Measurements from ENCODE around the gene PEAR1.

PEAR1 gene

GRCh38 chr1:156906206-156906906 lies 12.8 kb downstream of the PEAR1 start:
- H3K36me3 Mint-ChIP-seq (ENCODE audit: low read depth), result no peaks in the 10 kb centered on the region
- H3K27ac Mint-ChIP-seq, result no peak overlapping the region
- no peak for DNase-seq
- peaks cover 15% of the 10 kb centered on the region for H3K27me3 Mint-ChIP-seq
- H3K4me3 Mint-ChIP-seq, result no peak overlapping the region
- H3K4me1 Mint-ChIP-seq (ENCODE audit: low read depth), result no peaks in the 10 kb centered on the region
- no peaks in the 10 kb centered on the region for H3K9me3 Mint-ChIP-seq

GRCh38 chr1:156908541-156908940 lies 15.0 kb downstream of the PEAR1 start:
- no peaks in the 10 kb centered on the region for H3K9me3 Mint-ChIP-seq
- H3K36me3 Mint-ChIP-seq (ENCODE audit: low read depth), result no peaks in the 10 kb centered on the region
- peaks cover 23% of the 10 kb centered on the region for H3K27me3 Mint-ChIP-seq
- no peak for DNase-seq
- no peaks in the 10 kb centered on the region for H3K4me1 Mint-ChIP-seq (ENCODE audit: low read depth)
- no peak overlapping the region for H3K27ac Mint-ChIP-seq
- no peak overlapping the region for H3K4me3 Mint-ChIP-seq

- Mint-ChIP-seq H3K4me1 (ENCODE audit: low read depth) (no peaks in the 10 kb centered on the region), H3K4me3 (no peak overlapping the region), H3K27me3 (peaks cover 26% of the 10 kb centered on the region), H3K36me3 (ENCODE audit: low read depth) (no peaks in the 10 kb centered on the region), H3K9me3 (no peaks in the 10 kb centered on the region), H3K27ac (no peak overlapping the region)
- DNase-seq, result no peak
Measured at GRCh38 chr1:156908955-156909354, 15.4 kb downstream of the PEAR1 start.

GRCh38 chr1:156909671-156910070 lies 16.2 kb downstream of the PEAR1 start:
- no peaks in the 10 kb centered on the region for H3K9me3 Mint-ChIP-seq
- H3K4me1 Mint-ChIP-seq (ENCODE audit: low read depth), result no peaks in the 10 kb centered on the region
- DNase-seq, result no peak
- H3K4me3 Mint-ChIP-seq, result no peak overlapping the region
- peaks cover 31% of the 10 kb centered on the region for H3K27me3 Mint-ChIP-seq
- H3K36me3 Mint-ChIP-seq (ENCODE audit: low read depth), result no peaks in the 10 kb centered on the region
- no peak overlapping the region for H3K27ac Mint-ChIP-seq

GRCh38 chr1:156910309-156910782 lies 16.8 kb downstream of the PEAR1 start:
- Mint-ChIP-seq H3K27me3 (peaks cover 37% of the 10 kb centered on the region), H3K27ac (no peak overlapping the region), H3K36me3 (ENCODE audit: low read depth) (no peaks in the 10 kb centered on the region), H3K4me1 (ENCODE audit: low read depth) (no peaks in the 10 kb centered on the region), H3K9me3 (no peaks in the 10 kb centered on the region), H3K4me3 (no peak overlapping the region)
- peak; percentile 73 for DNase-seq

GRCh38 chr1:156911577-156912298 lies 18.2 kb downstream of the PEAR1 start:
- Mint-ChIP-seq H3K9me3 (no peaks in the 10 kb centered on the region), H3K27ac (no peak overlapping the region), H3K4me1 (ENCODE audit: low read depth) (no peaks in the 10 kb centered on the region), H3K27me3 (peaks cover 45% of the 10 kb centered on the region), H3K4me3 (no peak overlapping the region), H3K36me3 (ENCODE audit: low read depth) (no peaks in the 10 kb centered on the region)
- no peak for DNase-seq

- H3K9me3 Mint-ChIP-seq, result no peaks in the 10 kb centered on the region
- DNase-seq, result no peak
- no peaks in the 10 kb centered on the region for H3K36me3 Mint-ChIP-seq (ENCODE audit: low read depth)
- H3K4me1 Mint-ChIP-seq (ENCODE audit: low read depth), result no peaks in the 10 kb centered on the region
- no peak overlapping the region for H3K4me3 Mint-ChIP-seq
- H3K27me3 Mint-ChIP-seq, result peaks cover 48% of the 10 kb centered on the region
- H3K27ac Mint-ChIP-seq, result no peak overlapping the region
Measured at GRCh38 chr1:156912310-156912709, 18.8 kb downstream of the PEAR1 start.

GRCh38 chr1:156912861-156913808 lies 19.6 kb downstream of the PEAR1 start:
- no peaks in the 10 kb centered on the region for H3K36me3 Mint-ChIP-seq (ENCODE audit: low read depth)
- H3K27ac Mint-ChIP-seq, result no peak overlapping the region

GRCh38 chr1:156913809-156914387 lies 20.4 kb downstream of the PEAR1 start:
- DNase-seq, result no peak
- no peak overlapping the region for H3K4me3 Mint-ChIP-seq
- H3K36me3 Mint-ChIP-seq (ENCODE audit: low read depth), result no peaks in the 10 kb centered on the region
- H3K4me1 Mint-ChIP-seq (ENCODE audit: low read depth), result no peaks in the 10 kb centered on the region
- no peak overlapping the region for H3K27ac Mint-ChIP-seq
- H3K27me3 Mint-ChIP-seq, result peaks cover 58% of the 10 kb centered on the region
- H3K9me3 Mint-ChIP-seq, result no peaks in the 10 kb centered on the region

More at GRCh38 chr1:156912861-156913808, 19.6 kb downstream of the PEAR1 start:
- Mint-ChIP-seq H3K9me3 (no peaks in the 10 kb centered on the region), H3K4me1 (ENCODE audit: low read depth) (no peaks in the 10 kb centered on the region), H3K27me3 (peaks cover 51% of the 10 kb centered on the region), H3K4me3 (no peak overlapping the region)
- DNase-seq, result no peak

- Mint-ChIP-seq H3K4me3 (no peak overlapping the region), H3K9me3 (no peaks in the 10 kb centered on the region), H3K36me3 (ENCODE audit: low read depth) (no peaks in the 10 kb centered on the region), H3K27ac (no peak overlapping the region), H3K4me1 (ENCODE audit: low read depth) (no peaks in the 10 kb centered on the region), H3K27me3 (peaks cover 63% of the 10 kb centered on the region)
- DNase-seq, result no peak
Measured at GRCh38 chr1:156914440-156914856, 20.9 kb downstream of the PEAR1 start.

- Mint-ChIP-seq H3K27me3 (peaks cover 90% of the 10 kb centered on the region), H3K4me1 (ENCODE audit: low read depth) (peaks cover 11% of the 10 kb centered on the region), H3K9me3 (no peaks in the 10 kb centered on the region), H3K27ac (no peak within 1 kb of the TSS), H3K36me3 (ENCODE audit: low read depth) (no peaks in the 10 kb centered on the region), H3K4me3 (no peak within 1 kb of the TSS)
- DNase-seq, result peak; percentile 81
Measured at GRCh38 chr1:156920233-156921052, 26.9 kb downstream of the PEAR1 start, which contains the start of gene LRRC71. LRRC71 (plus strand) TSS chr1:156920632; CDS start chr1:156920804, 172 bp downstream.

GRCh38 chr1:156921053-156921529 lies 27.6 kb downstream of the PEAR1 start:
- H3K4me1 Mint-ChIP-seq (ENCODE audit: low read depth), result peaks cover 15% of the 10 kb centered on the region
- H3K36me3 Mint-ChIP-seq (ENCODE audit: low read depth), result no peaks in the 10 kb centered on the region
- H3K4me3 Mint-ChIP-seq, result no peak overlapping the region
- no peak for DNase-seq
- H3K27ac Mint-ChIP-seq, result no peak overlapping the region
- peaks cover 90% of the 10 kb centered on the region for H3K27me3 Mint-ChIP-seq
- H3K9me3 Mint-ChIP-seq, result no peaks in the 10 kb centered on the region

- Mint-ChIP-seq H3K4me1 (ENCODE audit: low read depth) (peaks cover 27% of the 10 kb centered on the region), H3K27me3 (peaks cover 95% of the 10 kb centered on the region), H3K27ac (no peak overlapping the region), H3K9me3 (no peaks in the 10 kb centered on the region), H3K36me3 (ENCODE audit: low read depth) (no peaks in the 10 kb centered on the region), H3K4me3 (no peak overlapping the region)
- no peak for DNase-seq
Measured at GRCh38 chr1:156922986-156923669, 29.6 kb downstream of the PEAR1 start.

Measured in activated T-cell treated with anti-CD3 and anti-CD28 coated beads, Interleukin-2, amount 50 U/mL, for 24 hours (primary cell).